HG03520 (cell line): Measurements from ENCODE around the gene CSTF3.
"Not testable (repeated sequence)": the region's sequence is repeated elsewhere in the genome, so short reads cannot be mapped to it uniquely, and the experiment has no call there.

Source experiments
- ATAC-seq: cut with Tn5 transposase; IDR thresholded peaks from one replicate; pipeline ENCODE4 v1.9.1; 2021; ENCODE audit warnings: mild to moderate bottlenecking, moderate library complexity; ENCODE audit not compliant: unreplicated experiment

Gene CSTF3

DNA sequence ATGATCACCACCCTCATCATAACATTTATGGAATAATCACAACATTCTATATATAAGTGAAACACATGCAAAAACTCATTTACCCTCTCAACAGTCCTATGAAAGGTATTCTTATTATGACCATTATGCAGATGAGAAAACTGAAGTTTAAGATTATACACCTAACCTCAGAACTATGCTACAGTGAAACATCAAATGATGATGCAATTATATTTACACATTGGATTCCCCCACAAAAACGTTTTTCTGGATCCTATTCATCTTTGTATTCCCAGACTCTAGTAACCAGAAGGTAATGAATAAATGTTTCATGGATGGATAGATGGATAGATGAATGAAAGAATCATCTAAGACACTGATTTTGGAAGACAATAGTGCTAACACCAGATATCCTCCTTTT is 67.1 kb downstream of the CSTF3 start:
- ATAC-seq = no peak

DNA sequence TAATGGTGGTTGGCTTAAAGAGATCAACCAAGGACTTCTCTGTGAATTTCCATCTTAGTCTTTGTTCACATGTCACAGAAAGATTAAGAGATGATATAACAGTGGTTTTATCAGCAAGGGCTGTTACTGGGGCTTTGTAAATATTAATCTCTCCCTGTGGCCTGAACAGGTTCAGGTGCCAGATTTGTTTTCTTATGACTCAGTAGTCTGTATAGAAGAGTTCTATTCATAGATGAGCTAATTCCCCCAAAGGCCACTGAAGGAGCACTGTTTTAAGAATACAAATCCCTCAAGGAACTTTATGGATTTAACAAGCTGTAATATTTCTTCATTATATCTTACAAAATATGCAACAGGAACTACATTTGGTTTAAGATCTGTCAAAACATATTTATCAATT is 71.5 kb downstream of the CSTF3 start:
- no peak for ATAC-seq

- no peak for ATAC-seq
Observed at GRCh38 chr11:33086017-33086416, 75.3 kb downstream of the CSTF3 start.

GRCh38 chr11:33083918-33084317 is 77.4 kb downstream of the CSTF3 start:
- no peak for ATAC-seq

- no peak for ATAC-seq
Observed at GRCh38 chr11:33072465-33072864, 88.8 kb downstream of the CSTF3 start.

- no peak for ATAC-seq
Observed at GRCh38 chr11:33068611-33069340, 92.5 kb downstream of the CSTF3 start.

- no peak for ATAC-seq
Observed at GRCh38 chr11:33067294-33067693, 94.0 kb downstream of the CSTF3 start.

DNA sequence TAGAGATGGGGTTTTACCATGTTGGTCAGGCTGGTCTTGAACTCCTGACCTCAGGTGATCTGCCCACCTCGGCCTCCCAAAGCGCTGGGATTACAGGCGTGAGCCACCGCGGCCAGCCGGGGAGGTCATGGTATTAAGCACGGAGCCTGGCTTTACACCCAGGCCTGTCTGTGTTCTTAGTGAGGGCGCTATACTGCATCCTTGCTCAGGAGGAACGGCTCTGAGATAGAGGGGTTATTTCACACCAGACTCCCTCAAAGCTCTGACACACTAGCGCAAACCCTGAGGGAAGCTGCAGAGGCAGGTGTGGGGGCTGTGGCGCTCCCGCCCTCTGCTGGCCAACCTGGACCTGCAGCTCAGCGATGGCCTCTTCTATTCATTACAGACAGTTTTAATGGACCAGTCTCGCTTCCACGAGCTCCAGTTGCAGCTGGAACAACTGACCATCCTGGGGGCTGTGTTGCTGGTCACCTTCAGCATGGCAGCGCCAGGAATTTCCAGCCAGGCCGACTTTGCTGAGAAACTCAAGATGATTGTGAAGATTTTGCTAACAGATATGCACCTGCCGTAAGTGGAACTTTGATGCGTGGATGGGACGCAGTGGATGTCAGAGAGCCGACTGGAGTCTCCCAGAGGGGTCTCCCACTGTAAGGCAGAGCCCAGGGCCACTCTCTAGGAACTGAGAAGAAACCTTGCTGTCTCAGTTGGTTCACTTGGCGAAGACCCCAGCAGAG is 95.7 kb downstream of the CSTF3 start:
- ATAC-seq = no peak

DNA sequence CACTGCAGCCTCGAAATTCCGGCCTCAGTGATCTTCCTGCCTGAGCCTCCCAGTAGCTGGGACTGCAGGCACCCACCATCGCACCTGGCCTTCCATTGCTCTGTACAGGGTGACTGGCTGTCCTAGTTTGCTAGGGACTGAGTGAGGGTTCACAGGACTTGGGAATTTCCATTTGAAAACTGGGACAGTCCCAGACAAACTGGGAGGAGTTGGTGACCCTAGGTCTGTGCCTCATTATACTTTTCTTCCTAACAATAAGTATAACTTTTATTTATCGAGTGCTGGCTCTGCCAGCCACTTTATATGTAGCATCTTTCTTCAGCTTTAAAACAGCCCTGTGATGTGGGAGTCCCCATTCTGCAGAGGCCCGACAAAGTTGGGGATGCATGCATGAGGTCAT is 96.4 kb downstream of the CSTF3 start:
- ATAC-seq = no peak

DNA sequence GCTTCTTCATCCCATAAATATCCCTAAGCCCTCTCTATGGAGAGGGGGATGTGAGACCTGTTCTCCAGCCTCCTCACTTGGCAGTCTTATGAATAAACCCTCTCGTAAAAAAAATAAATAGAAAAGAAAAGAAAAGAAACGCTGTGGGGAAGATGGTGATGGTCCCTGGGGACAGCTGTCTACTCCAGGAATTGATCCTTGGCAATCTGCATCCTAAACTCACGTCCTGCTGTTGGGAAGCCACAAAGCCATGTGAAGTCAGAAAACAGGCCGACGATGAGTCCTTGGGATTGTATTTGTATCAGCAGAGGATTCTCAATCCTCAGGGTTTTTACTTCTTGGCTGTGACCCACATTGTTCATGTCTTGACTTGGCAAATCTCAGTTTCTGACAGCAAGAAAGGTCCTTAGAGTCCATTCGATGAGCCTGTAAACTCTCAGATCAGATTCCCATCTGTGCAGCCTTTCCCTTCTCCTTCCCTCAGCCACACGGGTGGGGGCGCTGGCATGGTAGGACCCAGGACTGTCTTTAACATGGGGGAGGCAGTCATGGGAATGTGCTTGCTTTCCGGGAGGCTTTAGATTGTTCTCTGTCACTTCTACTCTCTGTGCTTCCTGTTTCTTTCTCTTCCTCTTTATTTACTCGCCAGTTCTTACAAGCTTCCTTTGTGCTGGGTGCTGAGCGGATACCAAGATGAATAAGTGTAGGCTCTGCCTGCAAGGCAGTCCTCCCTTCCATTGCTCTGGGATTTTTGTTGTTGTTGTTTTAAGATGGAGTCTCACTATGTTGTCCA is 97.1 kb downstream of the CSTF3 start:
- no peak for ATAC-seq

GRCh38 chr11:33063326-33063881 is 97.9 kb downstream of the CSTF3 start:
- ATAC-seq = no peak

DNA sequence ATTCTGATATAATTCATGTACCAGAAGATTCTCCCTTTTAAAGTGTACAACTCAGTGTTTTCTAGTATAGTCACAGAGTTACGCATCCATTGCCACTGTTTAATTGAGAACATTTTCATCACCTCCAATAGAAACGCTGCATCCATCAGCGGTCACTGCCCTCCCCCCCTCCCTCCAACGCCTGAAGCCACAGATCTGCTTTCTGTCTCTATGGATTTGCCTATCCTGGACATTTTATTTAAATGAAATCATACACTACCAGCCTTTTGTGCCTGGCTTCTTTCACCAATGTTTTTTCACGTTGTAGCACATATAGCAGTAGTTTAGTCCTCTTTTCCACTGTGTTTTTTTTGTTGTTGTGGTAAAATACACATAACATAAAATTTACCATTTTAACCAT is 99.1 kb downstream of the CSTF3 start:
- ATAC-seq = no peak

GRCh38 chr11:33060271-33060670 is 101.0 kb downstream of the CSTF3 start:
- ATAC-seq = no peak

GRCh38 chr11:33059331-33060007 is 101.8 kb downstream of the CSTF3 start:
- ATAC-seq = no peak

GRCh38 chr11:33057284-33057683 is 104.0 kb downstream of the CSTF3 start:
- ATAC-seq = no peak

- ATAC-seq = no peak
Observed at GRCh38 chr11:33055375-33055774, 105.9 kb downstream of the CSTF3 start.

GRCh38 chr11:33052231-33052630 is 109.0 kb downstream of the CSTF3 start:
- no peak for ATAC-seq

- not testable (repeated sequence) for ATAC-seq
Observed at GRCh38 chr11:33049565-33050408, 111.5 kb downstream of the CSTF3 start.

- not testable (repeated sequence) for ATAC-seq
Observed at GRCh38 chr11:33048701-33049100, 112.6 kb downstream of the CSTF3 start.
